Transverse colon (tissue), 3 donors: ENCODE measurements around the gene ZNF286A.
"Not testable (repeated sequence)": the region's sequence is repeated elsewhere in the genome, so short reads cannot be mapped to it uniquely, and the experiment has no call there.

Source experiments
- CTCF ChIP-seq, 5 experiments: fragments of 200-600 bp in 3 of 5; fragments of 450-650 bp in 2 of 5; sonication (generic) in 3 of 5; IDR thresholded peaks; 1 replicate in 2 of 5; 2 replicates in 3 of 5; pipeline ENCODE4 v1.5.1; 2016 to 2017; ENCODE audit warnings: antibody characterized with exemption in 5 of 5, inconsistent platforms in 3 of 5, mild to moderate bottlenecking in 2 of 5, moderate library complexity in 1 of 5
- EP300 ChIP-seq: sonication (generic); formaldehyde crosslinking; IDR thresholded peaks from one replicate; pipeline ENCODE4 v1.6.1; 2017; ENCODE audit warnings: antibody characterized with exemption, low read depth
- POLR2A ChIP-seq: fragments of 450-650 bp; IDR thresholded peaks from one replicate; pipeline ENCODE4 v1.6.1; 2016; ENCODE audit warnings: antibody characterized with exemption, mild to moderate bottlenecking, moderate library complexity

GRCh38 chr17:15733174-15733789 is 33.7 kb downstream of the ZNF286A start:
- not testable (repeated sequence) for TF ChIP-seq POLR2A; EP300; CTCF (IDR thresholded peaks at IDR 0.05)
